HepG2 (cell line): Measurements from ENCODE around the gene CD244. TPM values are rescaled to one million over a fixed set of nuclear protein-coding genes. Genes with fewer than 3 reads are reported as not detected.
A peak's percentile ranks its signal among the peaks of the same experiment; 100 is the strongest.

ENCODE experiments used
- ATAC-seq: fragments of 200-7000 bp; cut with Tn5 transposase; 3 replicates; pipeline ENCODE4 v1.9.1; 2020; ENCODE audit warnings: mild to moderate bottlenecking, moderate library complexity
- BruUV-seq: library from RNA; stranded (reverse); fragments of 400-500 nt; replicated peaks from 2 replicates; lab custom pipeline; 2021; lab: Mats Ljungman, UMichigan
- CTCF ChIA-PET: fragments of 300-600 bp; formaldehyde crosslinking; extraction: SDS; loops from one replicate; lab custom pipeline; 2021; ENCODE audit warnings: low total read pairs, inconsistent platforms, low intra/inter-chr PET ratio; lab: Yijun Ruan, JAX
- POLR2A ChIA-PET: fragments of 350-600 bp; sonication (Branson Sonifier 250); formaldehyde crosslinking; loops from one replicate; lab custom pipeline; 2020; ENCODE audit warnings: antibody characterized with exemption, inconsistent platforms; lab: Yijun Ruan, JAX
- DNase-seq: peaks from one replicate; pipeline ENCODE4 v3.0.0-alpha.2; 2015; ENCODE audit warnings: low spot score
- FAIRE-seq: peaks from 3 replicates; lab custom pipeline; 2011; peaks lifted over from hg19 to GRCh38; lab: Jason Lieb, UNC
- H2AFZ ChIP-seq: one replicate; pipeline ENCODE4 v1.6.1; 2011; ENCODE audit warnings: low read length, inconsistent platforms
- H3K27ac ChIP-seq: fragments of 300-600 bp; 3 replicates; pipeline ENCODE4 v1.8.0; 2011; ENCODE audit warnings: mixed run types, mild to moderate bottlenecking, mixed read lengths, low read length, inconsistent platforms; ENCODE audit not compliant: insufficient read depth; ENCODE audit errors: extremely low read length
- H3K27me3 ChIP-seq, 2 experiments: fragments of 200-600 bp in 1 of 2; 2 replicates in 1 of 2; 3 replicates in 1 of 2; pipeline versions ENCODE4 v1.6.0 to v1.8.0; 2011; ENCODE audit warnings: low read length in 2 of 2, mild to moderate bottlenecking in 2 of 2, moderate library complexity in 2 of 2, inconsistent platforms in 1 of 2; ENCODE audit not compliant: insufficient read depth in 2 of 2, control insufficient read depth in 1 of 2
- H3K36me3 ChIP-seq, 2 experiments: fragments of 200-600 bp in 1 of 2; replicated peaks in 1 of 2; 2 replicates in 1 of 2; 3 replicates in 1 of 2; pipeline versions ENCODE4 v1.5.1 to v1.8.0; 2011; ENCODE audit warnings: low read length in 2 of 2, inconsistent platforms in 1 of 2; ENCODE audit not compliant: insufficient read depth in 2 of 2, control insufficient read depth in 1 of 2
- H3K4me1 ChIP-seq: 2 replicates; pipeline ENCODE4 v1.5.1; 2012; ENCODE audit warnings: low read length, inconsistent platforms; ENCODE audit not compliant: insufficient read depth
- H3K4me2 ChIP-seq: 2 replicates; pipeline ENCODE4 v1.6.0; 2011; ENCODE audit warnings: low read depth, low read length, inconsistent platforms
- H3K4me3 ChIP-seq, 3 experiments: fragments of 200-600 bp in 1 of 3; sonication (generic), shearing (Covaris generic) in 1 of 3; replicated peaks in 1 of 3; 2 replicates each; pipeline ENCODE4 v1.5.1; 2011 to 2016; ENCODE audit warnings: low read length in 3 of 3, inconsistent platforms in 2 of 3, low read depth in 2 of 3, mild to moderate bottlenecking in 2 of 3, control low read depth in 1 of 3, mixed read lengths in 1 of 3; ENCODE audit not compliant: insufficient read depth in 1 of 3
- H3K79me2 ChIP-seq: one replicate; pipeline ENCODE4 v1.6.1; 2011; ENCODE audit warnings: low read length, inconsistent platforms; ENCODE audit not compliant: insufficient read depth
- H3K9ac ChIP-seq: 2 replicates; pipeline ENCODE4 v1.6.0; 2011; ENCODE audit warnings: mild to moderate bottlenecking, low read depth, low read length, inconsistent platforms; ENCODE audit not compliant: insufficient read depth
- H3K9me3 ChIP-seq: 2 replicates; pipeline ENCODE4 v1.5.1; 2012; ENCODE audit warnings: mild to moderate bottlenecking, low read length
- H4K20me1 ChIP-seq: 2 replicates; pipeline ENCODE4 v1.6.0; 2011; ENCODE audit warnings: inconsistent platforms, mild to moderate bottlenecking, low read length, moderate library complexity; ENCODE audit not compliant: insufficient read depth
- CEBPB ChIP-seq: IDR thresholded peaks from 2 replicates; pipeline ENCODE4 v1.6.1; 2011; ENCODE audit warnings: low read depth, low read length, improper control_type of control experiment, borderline replicate concordance
- CENPX ChIP-seq: sonication (generic); formaldehyde crosslinking; IDR thresholded peaks from 2 replicates; pipeline ENCODE4 v1.9.0; 2021; ENCODE audit warnings: mild to moderate bottlenecking, missing genetic modification reagents, moderate library complexity
- CHCHD3 ChIP-seq: sonication (generic); formaldehyde crosslinking; IDR thresholded peaks from 2 replicates; pipeline ENCODE4 v1.8.0; 2022; ENCODE audit warnings: mild to moderate bottlenecking, missing genetic modification reagents, moderate library complexity
- MAFF ChIP-seq: IDR thresholded peaks from 2 replicates; pipeline ENCODE4 v1.6.1; 2011; ENCODE audit warnings: low read depth, low read length, improper control_type of control experiment
- MAFK ChIP-seq, 2 experiments: IDR thresholded peaks in 1 of 2; conservative IDR thresholded peaks in 1 of 2; 2 replicates each; pipeline ENCODE4 v1.6.1; 2011; ENCODE audit warnings: improper control_type of control experiment in 2 of 2, low read length in 2 of 2
- MAX ChIP-seq: IDR thresholded peaks from 2 replicates; pipeline ENCODE4 v1.6.1; 2012; ENCODE audit warnings: inconsistent platforms
- STAT5B ChIP-seq: sonication (generic); formaldehyde crosslinking; IDR thresholded peaks from 2 replicates; pipeline ENCODE4 v1.4.0; 2020; ENCODE audit warnings: missing genetic modification reagents
- ZBTB39 ChIP-seq: sonication (generic); formaldehyde crosslinking; IDR thresholded peaks from 2 replicates; pipeline ENCODE4 v1.5.0; 2020; ENCODE audit warnings: missing genetic modification reagents
- ZC3H4 ChIP-seq: sonication (generic); formaldehyde crosslinking; IDR thresholded peaks from 2 replicates; pipeline ENCODE4 v1.4.0; 2020; ENCODE audit warnings: missing genetic modification reagents, borderline replicate concordance
- ZNF121 ChIP-seq: sonication (generic); formaldehyde crosslinking; IDR thresholded peaks from 2 replicates; pipeline ENCODE4 v1.5.0; 2020; ENCODE audit warnings: mild to moderate bottlenecking, missing genetic modification reagents
- ZNF24 ChIP-seq: fragments of 450-650 bp; IDR thresholded peaks from 2 replicates; pipeline ENCODE4 v1.6.1; 2017; ENCODE audit warnings: antibody characterized with exemption, mild to moderate bottlenecking
- ZNF350 ChIP-seq: sonication (generic); formaldehyde crosslinking; IDR thresholded peaks from 2 replicates; pipeline ENCODE4 v1.4.0; 2020; ENCODE audit warnings: mild to moderate bottlenecking, low read depth, missing genetic modification reagents, borderline replicate concordance
- ZNF513 ChIP-seq: sonication (generic); formaldehyde crosslinking; conservative IDR thresholded peaks from 2 replicates; pipeline ENCODE4 v1.5.0; 2020; ENCODE audit warnings: missing genetic modification reagents
- ZNF557 ChIP-seq: sonication (generic); formaldehyde crosslinking; IDR thresholded peaks from 2 replicates; pipeline ENCODE4 v1.4.0; 2020; ENCODE audit warnings: missing genetic modification reagents
- WGBS: methylation state at CpG from one replicate; pipeline ENCODE4 v1.1.6; 2017; ENCODE audit warnings: low lambda C conversion rate; 5-methylcytosine and 5-hydroxymethylcytosine counted together
- in situ Hi-C: cut with HindIII; loops from 2 replicates; pipeline ENCODE4 v1.10.0; 2017; ENCODE audit warnings: low pct_unique_long_range_greater_than_20kb; ENCODE audit not compliant: extremely low pct_ligation_motif_present
- intact Hi-C: fragments of 100-400 bp; cut with micrococcal nuclease; formaldehyde crosslinking; loops from one replicate; pipeline ENCODE4 v1.10.0; 2022; ENCODE audit not compliant: unreplicated experiment
- polyA plus RNA-seq, 8 experiments: library from polyadenylated mRNA; depleted of rRNA in 3 of 8; stranded (reverse) in 7 of 8; unstranded in 1 of 8; fragments of >200 nt; fragmentation: Illumina TruSeq in 4 of 8; extraction: Trizol in 4 of 8; gene quantifications; 2 replicates each; pipeline versions ENCODE4 v1.2.1 to v1.2.3, GENCODE V29; 2011 to 2016; ENCODE audit warnings: low read depth in 4 of 8, missing spikeins in 1 of 8, mixed read lengths in 1 of 8; ENCODE audit not compliant: insufficient read depth in 1 of 8
- total RNA-seq, 5 experiments: library from RNA; depleted of rRNA; stranded (reverse); fragments of >200 nt; fragmentation: Illumina TruSeq; extraction: Trizol; gene quantifications; 2 replicates each; pipeline ENCODE4 v1.2.3, GENCODE V29; 2016; ENCODE audit warnings: low read depth in 1 of 5
- TF ChIP-seq, protein P1 (sequence below): sonication (generic); formaldehyde crosslinking; IDR thresholded peaks from 2 replicates; pipeline ENCODE4 v1.4.0; 2020; ENCODE audit warnings: low read depth, mild to moderate bottlenecking, missing genetic modification reagents

The CD244 gene
- total and polyA plus RNA-seq, 2 of the 13 experiments (the other 11 are each of a cell fraction or from before 2014, with no cell fraction given) = 0.09 TPM; not detected in 1

GRCh38 chr1:160841079-160841478 is 21.6 kb downstream of the CD244 start:
- peak; percentile 38; the same call in 1 of the 2 replicates for TF ChIP-seq MAFF
- TF ChIP-seq ZNF121 (CRISPR knock-in tag) = no peak
- peak; percentile 41 to 60; a peak in 3 of 4 replicates for TF ChIP-seq MAFK (conservative IDR thresholded peaks at IDR 0.05 in 1 of 2, IDR thresholded peaks at IDR 0.05 in 1 of 2; ENCODE audit: low read length in 2 of 2)
- no peak overlapping the region for H3K27ac ChIP-seq
- DNase-seq (no peak), FAIRE-seq (no peak), ATAC-seq (no peak)
- H3K27me3 ChIP-seq = no peaks in the 10 kb centered on the region; a peak in 2 of 5 replicates
- intact Hi-C loops = no loop called here
- H3K36me3 ChIP-seq = no peaks in the 10 kb centered on the region
- POLR2A ChIA-PET = no interaction called here
- H3K4me1 ChIP-seq = no peaks in the 10 kb centered on the region
- BruUV-seq = no TSS peak
- no peak overlapping the region for H3K4me3 ChIP-seq
- 49% methylated on average over 4 of the region's 4 CpGs for WGBS
- CTCF ChIA-PET = no interaction called here
- no peaks in the 10 kb centered on the region for H4K20me1 ChIP-seq
- in situ Hi-C loops = no loop called here
- no peak overlapping the region for H2AFZ ChIP-seq
- no peaks in the 10 kb centered on the region for H3K79me2 ChIP-seq
- H3K9ac ChIP-seq = no peak overlapping the region
- no peaks in the 10 kb centered on the region for H3K9me3 ChIP-seq
- no peak overlapping the region for H3K4me2 ChIP-seq

DNA sequence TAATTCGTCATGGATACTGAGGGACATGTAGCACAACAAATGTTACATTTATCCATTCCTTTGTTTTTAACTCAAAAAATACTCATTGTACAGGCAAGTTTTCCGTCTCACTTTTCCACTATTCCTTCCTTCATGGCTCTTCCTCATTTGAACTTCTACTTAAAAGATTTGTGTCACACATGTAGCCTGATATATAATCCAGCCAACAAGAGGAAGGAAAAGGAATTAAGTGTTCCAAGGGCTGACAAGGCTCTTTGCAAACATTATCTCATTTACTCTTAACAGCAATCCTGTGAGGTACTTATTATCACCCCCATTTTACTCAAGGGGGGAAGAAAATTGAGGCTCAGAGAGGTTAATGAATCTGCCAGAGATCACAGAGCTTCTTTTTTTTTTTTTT is 22.9 kb downstream of the CD244 start:
- no peaks in the 10 kb centered on the region; a peak in 2 of 5 replicates for H3K27me3 ChIP-seq
- H3K4me2 ChIP-seq = no peak overlapping the region
- H3K9me3 ChIP-seq = no peaks in the 10 kb centered on the region
- no peak overlapping the region for H2AFZ ChIP-seq
- WGBS = 36% methylated on average over 2 of the region's 2 CpGs
- H3K27ac ChIP-seq = no peak overlapping the region
- ATAC-seq (no peak), FAIRE-seq (no peak), DNase-seq (no peak)
- no peaks in the 10 kb centered on the region for H3K36me3 ChIP-seq
- no peaks in the 10 kb centered on the region for H3K79me2 ChIP-seq
- no peaks in the 10 kb centered on the region for H4K20me1 ChIP-seq
- H3K4me1 ChIP-seq = no peaks in the 10 kb centered on the region
- in situ Hi-C loops = loop anchor here (5.0 to 10.0 kb wide), 2 partner anchors 45 to 113 kb away; partner anchors contain the start of genes ITLN1 and ITLN2
- ChIA-PET CTCF (no interaction called here), POLR2A (no interaction called here)
- intact Hi-C loops = no loop called here
- BruUV-seq = no TSS peak
- H3K9ac ChIP-seq = no peak overlapping the region
- no peak overlapping the region for H3K4me3 ChIP-seq
- TF ChIP-seq ZNF350 (CRISPR knock-in tag) = no peak
- TF ChIP-seq CHCHD3 (CRISPR knock-in tag) = no peak
- TF ChIP-seq STAT5B (CRISPR knock-in tag) = no peak
- no peak for TF ChIP-seq CEBPB
- no peak for TF ChIP-seq CENPX
- TF ChIP-seq ZNF513 (CRISPR knock-in tag) = no peak
- no peak for TF ChIP-seq ZNF557 (CRISPR knock-in tag)
- TF ChIP-seq ZC3H4 = no peak
- no peak for TF ChIP-seq MAX
- TF ChIP-seq ZBTB39 = no peak
- TF ChIP-seq, protein P1, sequence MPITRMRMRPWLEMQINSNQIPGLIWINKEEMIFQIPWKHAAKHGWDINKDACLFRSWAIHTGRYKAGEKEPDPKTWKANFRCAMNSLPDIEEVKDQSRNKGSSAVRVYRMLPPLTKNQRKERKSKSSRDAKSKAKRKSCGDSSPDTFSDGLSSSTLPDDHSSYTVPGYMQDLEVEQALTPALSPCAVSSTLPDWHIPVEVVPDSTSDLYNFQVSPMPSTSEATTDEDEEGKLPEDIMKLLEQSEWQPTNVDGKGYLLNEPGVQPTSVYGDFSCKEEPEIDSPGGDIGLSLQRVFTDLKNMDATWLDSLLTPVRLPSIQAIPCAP (CRISPR knock-in tag) = no peak
- no peak for TF ChIP-seq ZNF24
